ENCODE measurements around the gene NT5C2. TPM values are rescaled to one million over a fixed set of nuclear protein-coding genes. Genes with fewer than 3 reads are reported as not detected.
"Not testable (repeated sequence)": the region's sequence is repeated elsewhere in the genome, so short reads cannot be mapped to it uniquely, and the experiment has no call there.

Gene NT5C2
- total RNA-seq, 1 experiment from 2014 or later = 74.6 TPM

DNA sequence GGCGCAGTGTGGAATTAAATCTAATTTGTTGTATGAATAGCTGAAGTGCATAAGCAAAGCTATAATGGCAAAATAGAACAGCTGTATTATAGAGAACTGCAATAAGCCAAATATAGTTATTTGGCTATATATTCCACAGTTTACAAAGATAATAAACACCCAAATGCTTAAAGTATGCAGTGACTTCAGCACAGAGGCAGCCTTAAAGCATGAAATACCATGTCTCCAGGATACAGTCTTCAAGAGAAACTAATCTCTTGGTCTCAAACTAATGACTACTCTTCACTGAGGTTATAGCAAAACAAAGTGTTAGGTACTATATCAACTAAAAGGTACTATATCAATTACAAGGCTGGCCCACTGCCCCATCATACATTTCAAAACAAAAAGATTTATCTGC lies 48.0 kb downstream of the NT5C2 start:
- DNase-seq (no peak), ATAC-seq (no peak)
- ChIA-PET POLR2A (ENCODE audit: unreplicated experiment) (no interaction called here), CTCF (no interaction called here)
- no peak for TF ChIP-seq EZH2phosphoT487 (IDR thresholded peaks at IDR 0.05; ENCODE audit: borderline replicate concordance, low read length)
- no peak for TF ChIP-seq EZH2 (IDR thresholded peaks at IDR 0.05; ENCODE audit: low read length, unreplicated experiment)
- TF ChIP-seq, protein P1, sequence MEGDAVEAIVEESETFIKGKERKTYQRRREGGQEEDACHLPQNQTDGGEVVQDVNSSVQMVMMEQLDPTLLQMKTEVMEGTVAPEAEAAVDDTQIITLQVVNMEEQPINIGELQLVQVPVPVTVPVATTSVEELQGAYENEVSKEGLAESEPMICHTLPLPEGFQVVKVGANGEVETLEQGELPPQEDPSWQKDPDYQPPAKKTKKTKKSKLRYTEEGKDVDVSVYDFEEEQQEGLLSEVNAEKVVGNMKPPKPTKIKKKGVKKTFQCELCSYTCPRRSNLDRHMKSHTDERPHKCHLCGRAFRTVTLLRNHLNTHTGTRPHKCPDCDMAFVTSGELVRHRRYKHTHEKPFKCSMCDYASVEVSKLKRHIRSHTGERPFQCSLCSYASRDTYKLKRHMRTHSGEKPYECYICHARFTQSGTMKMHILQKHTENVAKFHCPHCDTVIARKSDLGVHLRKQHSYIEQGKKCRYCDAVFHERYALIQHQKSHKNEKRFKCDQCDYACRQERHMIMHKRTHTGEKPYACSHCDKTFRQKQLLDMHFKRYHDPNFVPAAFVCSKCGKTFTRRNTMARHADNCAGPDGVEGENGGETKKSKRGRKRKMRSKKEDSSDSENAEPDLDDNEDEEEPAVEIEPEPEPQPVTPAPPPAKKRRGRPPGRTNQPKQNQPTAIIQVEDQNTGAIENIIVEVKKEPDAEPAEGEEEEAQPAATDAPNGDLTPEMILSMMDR (conservative IDR thresholded peaks at IDR 0.05; ENCODE audit: low read depth, low read length) = no peak
- Histone ChIP-seq H3K4me3 (ENCODE audit: low read length) (no peak overlapping the region), H3K9me2 (replicated peaks; ENCODE audit: low read length) (no peaks in the 10 kb centered on the region), H3K9ac (ENCODE audit: low read length) (no peak overlapping the region), H2AFZ (ENCODE audit: low read length) (no peak overlapping the region), H3F3A (ENCODE audit: low read length, unreplicated experiment) (no peaks in the 10 kb centered on the region), H3K27ac (ENCODE audit: low read length) (no peak overlapping the region), H3K27me3 (ENCODE audit: low read length) (no peaks in the 10 kb centered on the region), H4K20me1 (ENCODE audit: low read length) (no peaks in the 10 kb centered on the region), H3K79me2 (ENCODE audit: low read length) (peaks cover 38% of the 10 kb centered on the region), H3K4me1 (ENCODE audit: insufficient read depth, low read length) (no peaks in the 10 kb centered on the region), H3K4me2 (ENCODE audit: low read length) (no peak overlapping the region), H3K36me3 (ENCODE audit: low read depth, low read length) (no peaks in the 10 kb centered on the region; the same call in 1 of the 2 replicates), H3K9me3 (ENCODE audit: low read length) (no peaks in the 10 kb centered on the region)
- intact Hi-C loops (cut with micrococcal nuclease) = no loop called here
- BruUV-seq (replicated peaks) = no TSS peak

DNA sequence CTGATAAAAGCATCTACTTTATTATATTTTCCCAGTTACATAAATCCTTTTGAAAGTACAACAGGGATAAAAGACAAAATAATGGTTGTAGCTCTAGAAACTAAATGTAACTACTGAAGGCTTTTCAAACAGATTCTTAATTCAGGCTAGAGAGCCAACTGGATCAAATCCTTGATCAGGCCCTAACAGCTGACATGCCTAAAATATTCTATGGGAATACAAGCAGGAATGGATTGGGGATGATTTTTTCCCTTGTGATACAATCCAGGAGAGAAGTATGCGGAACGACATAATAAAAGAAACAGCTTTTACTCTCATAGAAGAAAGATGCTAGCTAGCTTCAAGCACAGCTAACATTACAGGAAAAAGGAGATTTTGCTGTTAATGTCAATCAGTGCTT lies 49.0 kb downstream of the NT5C2 start:
- H2AFZ ChIP-seq (ENCODE audit: low read length) = no peak overlapping the region
- H3K4me3 ChIP-seq (ENCODE audit: low read length) = no peak overlapping the region
- intact Hi-C loops (cut with micrococcal nuclease) = no loop called here
- DNase-seq (no peak), ATAC-seq (no peak)
- H3K79me2 ChIP-seq (ENCODE audit: low read length) = peaks cover 29% of the 10 kb centered on the region
- no peaks in the 10 kb centered on the region for H4K20me1 ChIP-seq (ENCODE audit: low read length)
- H3K36me3 ChIP-seq (ENCODE audit: low read depth, low read length) = no peaks in the 10 kb centered on the region; the same call in 1 of the 2 replicates
- POLR2A ChIA-PET (ENCODE audit: unreplicated experiment) = no interaction called here
- no peaks in the 10 kb centered on the region for H3K4me1 ChIP-seq (ENCODE audit: insufficient read depth, low read length)
- H3K9ac ChIP-seq (ENCODE audit: low read length) = no peak overlapping the region
- no peaks in the 10 kb centered on the region for H3K9me3 ChIP-seq (ENCODE audit: low read length)
- H3F3A ChIP-seq (ENCODE audit: low read length, unreplicated experiment) = no peaks in the 10 kb centered on the region
- TF ChIP-seq EZH2phosphoT487 (IDR thresholded peaks at IDR 0.05; ENCODE audit: borderline replicate concordance, low read length) (no peak), EZH2 (IDR thresholded peaks at IDR 0.05; ENCODE audit: low read length, unreplicated experiment) (no peak)
- TF ChIP-seq, protein P1 (conservative IDR thresholded peaks at IDR 0.05; ENCODE audit: low read depth, low read length) = no peak
- H3K27ac ChIP-seq (ENCODE audit: low read length) = no peak overlapping the region
- BruUV-seq (replicated peaks) = no TSS peak
- H3K27me3 ChIP-seq (ENCODE audit: low read length) = no peaks in the 10 kb centered on the region
- CTCF ChIA-PET = no interaction called here
- no peaks in the 10 kb centered on the region for H3K9me2 ChIP-seq (replicated peaks; ENCODE audit: low read length)
- H3K4me2 ChIP-seq (ENCODE audit: low read length) = no peak overlapping the region

DNA sequence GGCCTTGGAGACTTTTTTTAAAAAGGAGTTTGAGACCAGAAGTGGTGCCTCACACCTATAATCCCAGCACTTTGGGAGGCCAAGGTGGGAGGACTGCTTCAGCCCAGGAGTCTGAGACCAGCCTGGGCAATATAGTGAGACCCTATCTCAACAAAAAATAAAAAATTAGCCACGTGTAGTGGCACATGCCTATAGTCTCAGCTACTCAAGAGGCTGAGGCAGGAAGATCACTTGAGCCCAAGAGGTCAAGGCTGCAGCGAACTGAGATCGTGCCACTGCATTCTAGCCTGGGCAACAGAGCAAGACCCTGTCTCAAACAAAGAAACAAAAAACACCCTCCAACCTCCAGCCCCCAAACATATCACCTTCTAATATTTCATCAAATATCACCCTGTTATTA lies 49.4 kb downstream of the NT5C2 start:
- ATAC-seq; intact Hi-C loops (cut with micrococcal nuclease); H3K27ac ChIP-seq (ENCODE audit: low read length); DNase-seq; CTCF ChIA-PET; H3K9me2 ChIP-seq (replicated peaks; ENCODE audit: low read length); H3K9ac ChIP-seq (ENCODE audit: low read length); H2AFZ ChIP-seq (ENCODE audit: low read length); H3K4me1 ChIP-seq (ENCODE audit: insufficient read depth, low read length); POLR2A ChIA-PET (ENCODE audit: unreplicated experiment); H4K20me1 ChIP-seq (ENCODE audit: low read length); H3K4me2 ChIP-seq (ENCODE audit: low read length); H3F3A ChIP-seq (ENCODE audit: low read length, unreplicated experiment); BruUV-seq (replicated peaks); H3K4me3 ChIP-seq (ENCODE audit: low read length); H3K36me3 ChIP-seq (ENCODE audit: low read depth, low read length); H3K27me3 ChIP-seq (ENCODE audit: low read length); H3K9me3 ChIP-seq (ENCODE audit: low read length): not testable (repeated sequence)
- H3K79me2 ChIP-seq (ENCODE audit: low read length) = peaks cover 26% of the 10 kb centered on the region; the same call in 1 of the 2 replicates

Measured in PC-3 (cell line).